Thyroid gland (tissue), 4 donors: ENCODE measurements around the gene SFTPD.

ENCODE experiments used
- CTCF ChIP-seq, 6 experiments: fragments of 200-600 bp in 3 of 6; fragments of 450-650 bp in 3 of 6; sonication (generic) in 3 of 6; IDR thresholded peaks; one replicate each; pipeline ENCODE4 v1.5.1; 2016 to 2019; ENCODE audit warnings: antibody characterized with exemption in 6 of 6, mild to moderate bottlenecking in 2 of 6, inconsistent platforms in 1 of 6, moderate library complexity in 1 of 6
- POLR2A ChIP-seq, 2 donors: fragments of 450-650 bp; IDR thresholded peaks; one replicate each; pipeline ENCODE4 v1.6.1; 2017; ENCODE audit warnings: antibody characterized with exemption in 2 of 2, mild to moderate bottlenecking in 2 of 2, moderate library complexity in 1 of 2

GRCh38 chr10:79970062-79970461 is 21.2 kb upstream of the SFTPD start:
- TF ChIP-seq CTCF (IDR thresholded peaks at IDR 0.05) (no peak), POLR2A (IDR thresholded peaks at IDR 0.05) (no peak)
